ENCODE measurements around the gene ANKFN1. TPM values are rescaled to one million over a fixed set of nuclear protein-coding genes. Genes with fewer than 3 reads are reported as not detected.

The ANKFN1 gene
- total RNA-seq, 1 experiment from 2014 or later: not detected

DNA sequence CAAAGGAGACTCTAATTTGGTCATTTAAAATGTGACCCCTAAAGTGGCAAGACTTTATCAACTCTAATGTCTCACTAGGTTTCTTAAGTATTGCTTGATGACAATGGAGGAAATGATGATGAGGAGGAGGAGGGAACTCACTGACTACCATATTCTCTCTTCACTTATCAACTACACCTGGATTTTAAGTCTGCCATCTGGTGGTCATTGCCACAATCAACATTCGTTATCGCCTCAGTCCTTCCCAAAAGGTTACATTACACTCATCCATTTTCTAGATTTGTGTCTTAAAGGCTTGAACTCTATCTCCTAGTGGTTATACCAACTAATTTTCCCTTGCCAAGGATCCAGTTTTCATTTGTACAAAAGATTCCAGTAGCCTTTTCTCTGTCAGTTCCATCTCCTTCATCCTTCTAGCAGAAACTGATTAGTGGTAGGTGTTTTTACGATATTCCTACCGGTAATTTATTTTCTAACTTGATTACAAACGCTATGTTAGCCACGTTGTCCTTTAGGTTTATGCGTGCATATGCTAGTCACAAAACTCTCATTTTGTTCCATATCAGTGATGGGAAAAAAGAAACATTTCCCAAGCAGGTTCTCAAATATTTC, 325.7 kb downstream of the ANKFN1 start:
- Histone ChIP-seq H3K27ac (ENCODE audit: low read length) (no peak overlapping the region), H3K4me3 (ENCODE audit: low read depth in 2 of 2, low read length in 2 of 2) (no peak overlapping the region), H3K9me3 (ENCODE audit: control insufficient read depth, insufficient read depth, low read depth, low read length) (no peaks in the 10 kb centered on the region), H3K4me1 (ENCODE audit: control insufficient read depth, insufficient read depth, low read length) (no peaks in the 10 kb centered on the region), H3K36me3 (ENCODE audit: control insufficient read depth, insufficient read depth, low read length) (no peaks in the 10 kb centered on the region), H3K27me3 (ENCODE audit: control insufficient read depth, insufficient read depth, low read length) (no peaks in the 10 kb centered on the region)
- ATAC-seq (peak; percentile 58; the same call in 1 of the 2 replicates), DNase-seq (ENCODE audit: low read depth, low spot score) (peak; percentile 8)
- intact Hi-C loops (cut with micrococcal nuclease; ENCODE audit: unreplicated experiment) (loop anchor here (5.0 kb wide), 1 partner anchor 352 kb away; no protein-coding TSS in a partner anchor), in situ Hi-C loops (cut with HindIII; ENCODE audit: low pct_unique_long_range_greater_than_20kb, low sequenced_read_pairs) (no loop called here)
- ChIA-PET CTCF (no interaction called here), POLR2A (no interaction called here)
- no TSS peak for BruUV-seq (replicated peaks)
- TF ChIP-seq SIN3A (IDR thresholded peaks at IDR 0.05; ENCODE audit: borderline replicate concordance, insufficient read depth, low read depth, low read length): no peak
- no peak for TF ChIP-seq POLR2AphosphoS5 (IDR thresholded peaks at IDR 0.05; ENCODE audit: low read depth, low read length)
- no peak for TF ChIP-seq TCF7L2 (IDR thresholded peaks at IDR 0.05; ENCODE audit: low read depth, low read length)
- no peak for TF ChIP-seq REST (IDR thresholded peaks at IDR 0.05; ENCODE audit: insufficient read depth in 1 of 2, low read depth in 2 of 2, low read length in 1 of 2)
- TF ChIP-seq, protein P1, sequence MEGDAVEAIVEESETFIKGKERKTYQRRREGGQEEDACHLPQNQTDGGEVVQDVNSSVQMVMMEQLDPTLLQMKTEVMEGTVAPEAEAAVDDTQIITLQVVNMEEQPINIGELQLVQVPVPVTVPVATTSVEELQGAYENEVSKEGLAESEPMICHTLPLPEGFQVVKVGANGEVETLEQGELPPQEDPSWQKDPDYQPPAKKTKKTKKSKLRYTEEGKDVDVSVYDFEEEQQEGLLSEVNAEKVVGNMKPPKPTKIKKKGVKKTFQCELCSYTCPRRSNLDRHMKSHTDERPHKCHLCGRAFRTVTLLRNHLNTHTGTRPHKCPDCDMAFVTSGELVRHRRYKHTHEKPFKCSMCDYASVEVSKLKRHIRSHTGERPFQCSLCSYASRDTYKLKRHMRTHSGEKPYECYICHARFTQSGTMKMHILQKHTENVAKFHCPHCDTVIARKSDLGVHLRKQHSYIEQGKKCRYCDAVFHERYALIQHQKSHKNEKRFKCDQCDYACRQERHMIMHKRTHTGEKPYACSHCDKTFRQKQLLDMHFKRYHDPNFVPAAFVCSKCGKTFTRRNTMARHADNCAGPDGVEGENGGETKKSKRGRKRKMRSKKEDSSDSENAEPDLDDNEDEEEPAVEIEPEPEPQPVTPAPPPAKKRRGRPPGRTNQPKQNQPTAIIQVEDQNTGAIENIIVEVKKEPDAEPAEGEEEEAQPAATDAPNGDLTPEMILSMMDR (IDR thresholded peaks at IDR 0.05): peak; percentile 61; the same call in 1 of the 2 replicates

DNA sequence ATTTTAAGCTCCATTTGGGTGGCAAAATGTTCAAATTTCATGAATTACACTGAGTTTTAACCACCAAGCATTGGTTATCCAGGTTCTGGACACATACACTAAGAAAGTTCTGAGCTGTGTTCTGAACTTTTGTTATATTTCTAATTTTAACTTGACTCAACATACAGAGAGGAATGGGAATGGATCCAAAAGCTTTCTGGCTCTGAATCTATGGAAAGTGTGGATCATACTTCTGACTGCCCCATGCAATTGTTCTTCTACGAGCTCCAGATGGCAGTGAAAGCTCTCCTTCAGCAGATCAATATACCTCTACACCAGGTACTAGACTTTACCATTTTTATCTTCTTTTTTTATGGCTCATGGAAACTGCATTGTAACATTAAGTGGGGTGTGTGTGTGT, 327.2 kb downstream of the ANKFN1 start:
- Histone ChIP-seq H3K4me3 (ENCODE audit: low read depth in 2 of 2, low read length in 2 of 2) (no peak overlapping the region), H3K9me3 (ENCODE audit: control insufficient read depth, insufficient read depth, low read depth, low read length) (no peaks in the 10 kb centered on the region), H3K27me3 (ENCODE audit: control insufficient read depth, insufficient read depth, low read length) (no peaks in the 10 kb centered on the region), H3K36me3 (ENCODE audit: control insufficient read depth, insufficient read depth, low read length) (no peaks in the 10 kb centered on the region), H3K4me1 (ENCODE audit: control insufficient read depth, insufficient read depth, low read length) (no peaks in the 10 kb centered on the region), H3K27ac (ENCODE audit: low read length) (no peak overlapping the region)
- TF ChIP-seq, protein P1 (IDR thresholded peaks at IDR 0.05): no peak
- TF ChIP-seq TCF7L2 (IDR thresholded peaks at IDR 0.05; ENCODE audit: low read depth, low read length) (no peak), POLR2AphosphoS5 (IDR thresholded peaks at IDR 0.05; ENCODE audit: low read depth, low read length) (no peak)
- ChIA-PET POLR2A (no interaction called here), CTCF (no interaction called here)
- in situ Hi-C loops (cut with HindIII; ENCODE audit: low pct_unique_long_range_greater_than_20kb, low sequenced_read_pairs) (no loop called here), intact Hi-C loops (cut with micrococcal nuclease; ENCODE audit: unreplicated experiment) (no loop called here)
- DNase-seq (ENCODE audit: low read depth, low spot score): no peak
- no peak for ATAC-seq
- no TSS peak for BruUV-seq (replicated peaks)
